OCI-LY1 (cell line): ENCODE results near the gene ATP11B.

Source experiments
- EZH2 ChIP-seq: fragments of 200-600 bp; sonication (generic), shearing (Covaris generic); IDR thresholded peaks from 2 replicates; pipeline ENCODE4 v1.8.0; 2017; ENCODE audit warnings: borderline replicate concordance, mixed run types, mild to moderate bottlenecking, antibody characterized with exemption, low read length, moderate library complexity, mixed read lengths
- TF ChIP-seq, protein P1 (sequence below): fragments of 200-600 bp; sonication (generic), shearing (Covaris generic); IDR thresholded peaks from 2 replicates; pipeline ENCODE4 v1.5.1; 2017; ENCODE audit warnings: mild to moderate bottlenecking, antibody characterized with exemption, low read length, moderate library complexity, mixed read lengths

- TF ChIP-seq, protein P1, sequence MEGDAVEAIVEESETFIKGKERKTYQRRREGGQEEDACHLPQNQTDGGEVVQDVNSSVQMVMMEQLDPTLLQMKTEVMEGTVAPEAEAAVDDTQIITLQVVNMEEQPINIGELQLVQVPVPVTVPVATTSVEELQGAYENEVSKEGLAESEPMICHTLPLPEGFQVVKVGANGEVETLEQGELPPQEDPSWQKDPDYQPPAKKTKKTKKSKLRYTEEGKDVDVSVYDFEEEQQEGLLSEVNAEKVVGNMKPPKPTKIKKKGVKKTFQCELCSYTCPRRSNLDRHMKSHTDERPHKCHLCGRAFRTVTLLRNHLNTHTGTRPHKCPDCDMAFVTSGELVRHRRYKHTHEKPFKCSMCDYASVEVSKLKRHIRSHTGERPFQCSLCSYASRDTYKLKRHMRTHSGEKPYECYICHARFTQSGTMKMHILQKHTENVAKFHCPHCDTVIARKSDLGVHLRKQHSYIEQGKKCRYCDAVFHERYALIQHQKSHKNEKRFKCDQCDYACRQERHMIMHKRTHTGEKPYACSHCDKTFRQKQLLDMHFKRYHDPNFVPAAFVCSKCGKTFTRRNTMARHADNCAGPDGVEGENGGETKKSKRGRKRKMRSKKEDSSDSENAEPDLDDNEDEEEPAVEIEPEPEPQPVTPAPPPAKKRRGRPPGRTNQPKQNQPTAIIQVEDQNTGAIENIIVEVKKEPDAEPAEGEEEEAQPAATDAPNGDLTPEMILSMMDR: no peak
- TF ChIP-seq EZH2: no peak
These were observed 161.4 kb downstream of the ATP11B start for GRCh38 chr3:182954553-182955235.
